Thyroid gland (tissue), 4 donors: ENCODE data around the gene PVALB. TPM values are rescaled to one million over a fixed set of nuclear protein-coding genes. Genes with fewer than 3 reads are reported as not detected.

Source experiments
- DNase-seq, 2 donors: peaks; one replicate each; pipeline ENCODE4 v3.0.0-alpha.2; 2019
- H3K27ac ChIP-seq, 3 donors: fragments of 200-600 bp; sonication (generic); 1 replicate in 2 of 3; 2 replicates in 1 of 3; pipeline ENCODE4 v1.5.1; 2016 to 2019; ENCODE audit warnings: mild to moderate bottlenecking in 1 of 3, moderate library complexity in 1 of 3
- H3K27me3 ChIP-seq: fragments of 200-600 bp; sonication (generic); one replicate; pipeline ENCODE4 v1.5.1; 2019
- H3K36me3 ChIP-seq, 2 donors: fragments of 200-600 bp; sonication (generic); one replicate each; pipeline ENCODE4 v1.5.1; 2016 to 2019
- H3K4me1 ChIP-seq, 2 donors: fragments of 200-600 bp; sonication (generic); one replicate each; pipeline ENCODE4 v1.5.1; 2017 to 2019
- H3K4me3 ChIP-seq, 3 donors: fragments of 200-600 bp; sonication (generic); replicated peaks in 1 of 3; 1 replicate in 2 of 3; 2 replicates in 1 of 3; pipeline ENCODE4 v1.5.1; 2016; ENCODE audit warnings: mild to moderate bottlenecking in 1 of 3
- H3K9me3 ChIP-seq: fragments of 200-600 bp; sonication (generic); one replicate; pipeline ENCODE4 v1.5.1; 2017
- POLR2A ChIP-seq, 2 donors: fragments of 450-650 bp; IDR thresholded peaks; one replicate each; pipeline ENCODE4 v1.6.1; 2017; ENCODE audit warnings: antibody characterized with exemption in 2 of 2, mild to moderate bottlenecking in 2 of 2, moderate library complexity in 1 of 2
- WGBS, 2 donors: methylation state at CpG; one replicate each; pipeline ENCODE4 v1.1.5; 2017; 5-methylcytosine and 5-hydroxymethylcytosine counted together
- intact Hi-C: fragments of 100-400 bp; cut with DNase I; formaldehyde crosslinking; loops from one replicate; pipeline ENCODE4 v1.15.1; 2023
- total RNA-seq, 4 donors: library from RNA; depleted of rRNA; stranded (reverse); fragments of >200 nt; gene quantifications; one replicate each; pipeline ENCODE4 v1.2.3, GENCODE V29; 2016
- TF ChIP-seq, protein P1 (sequence below), 6 experiments: fragments of 200-600 bp in 3 of 6; fragments of 450-650 bp in 3 of 6; sonication (generic) in 3 of 6; IDR thresholded peaks; one replicate each; pipeline ENCODE4 v1.5.1; 2016 to 2019; ENCODE audit warnings: antibody characterized with exemption in 6 of 6, mild to moderate bottlenecking in 2 of 6, inconsistent platforms in 1 of 6, moderate library complexity in 1 of 6

PVALB gene
- total RNA-seq, 4 donors from 2014 or later: not detected

DNA sequence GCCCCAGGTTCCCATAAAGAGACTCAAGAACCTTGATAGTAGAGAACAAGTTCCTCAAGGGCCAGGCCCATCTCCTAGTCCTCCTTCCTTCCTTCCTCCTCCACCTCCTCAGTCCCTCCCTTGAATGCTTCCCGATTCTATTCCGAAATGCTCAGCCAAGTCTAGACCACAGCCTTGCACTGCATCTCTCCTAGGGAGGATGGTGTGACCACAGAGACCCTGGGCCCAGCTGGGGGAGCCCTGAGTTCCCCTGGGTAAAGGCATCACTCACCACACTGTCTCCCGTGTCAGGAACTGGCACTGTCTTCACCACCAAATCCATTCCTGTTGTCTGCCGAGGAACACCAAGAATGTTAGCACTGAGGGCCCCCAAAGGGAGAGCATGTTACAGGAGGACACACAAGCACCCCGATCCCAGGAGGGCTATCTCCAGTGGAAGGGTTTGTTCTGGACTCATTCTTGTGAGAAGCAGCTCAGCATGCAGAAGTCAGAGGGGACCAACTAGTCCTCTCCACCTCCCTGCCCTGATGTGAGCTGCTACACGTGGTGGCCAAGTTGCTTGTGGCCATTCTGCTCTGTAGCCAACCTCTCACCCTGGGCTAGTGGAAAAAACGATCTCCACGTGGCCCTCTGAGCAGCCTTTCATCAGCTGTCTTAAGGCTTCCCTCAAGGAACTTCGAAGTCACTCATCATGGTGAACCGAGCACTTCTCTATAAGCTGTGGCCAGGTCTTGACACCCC is 49.6 kb downstream of the PVALB start:
- intact Hi-C loops: no loop called here
- no peak for DNase-seq

DNA sequence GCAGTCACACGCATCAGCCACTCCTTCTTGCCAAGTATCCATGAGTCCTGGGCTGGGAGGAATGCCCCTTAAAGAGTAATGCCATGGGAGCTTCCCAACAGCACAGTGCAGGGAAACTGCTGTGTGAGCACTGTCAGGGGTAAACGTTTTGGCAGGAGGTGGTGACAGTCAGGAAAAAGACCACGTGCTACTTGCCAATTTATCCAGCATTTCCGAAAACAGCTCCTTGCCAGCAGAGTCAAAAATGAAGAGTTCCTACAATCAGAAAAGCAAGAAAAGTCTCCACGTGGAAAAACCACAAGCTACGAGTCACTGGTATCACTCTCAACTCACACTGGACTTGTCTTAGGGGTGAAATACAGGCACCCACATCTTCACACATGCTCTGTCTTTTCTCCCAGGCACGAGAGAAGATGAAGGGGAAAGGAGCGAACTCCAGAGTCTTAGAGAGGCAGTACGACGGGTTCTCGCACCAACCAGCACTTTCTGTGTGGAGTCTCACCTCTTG is 50.8 kb downstream of the PVALB start:
- Histone ChIP-seq H3K4me3 (no peak overlapping the region), H3K27me3 (no peaks in the 10 kb centered on the region), H3K36me3 (peaks cover 0 to 4% of the 10 kb centered on the region in 2 donors), H3K9me3 (no peaks in the 10 kb centered on the region), H3K27ac (no peak overlapping the region), H3K4me1 (peaks cover 5 to 34% of the 10 kb centered on the region in 2 donors)
- no peak for DNase-seq
- no peak for TF ChIP-seq POLR2A (IDR thresholded peaks at IDR 0.05)
- TF ChIP-seq, protein P1, sequence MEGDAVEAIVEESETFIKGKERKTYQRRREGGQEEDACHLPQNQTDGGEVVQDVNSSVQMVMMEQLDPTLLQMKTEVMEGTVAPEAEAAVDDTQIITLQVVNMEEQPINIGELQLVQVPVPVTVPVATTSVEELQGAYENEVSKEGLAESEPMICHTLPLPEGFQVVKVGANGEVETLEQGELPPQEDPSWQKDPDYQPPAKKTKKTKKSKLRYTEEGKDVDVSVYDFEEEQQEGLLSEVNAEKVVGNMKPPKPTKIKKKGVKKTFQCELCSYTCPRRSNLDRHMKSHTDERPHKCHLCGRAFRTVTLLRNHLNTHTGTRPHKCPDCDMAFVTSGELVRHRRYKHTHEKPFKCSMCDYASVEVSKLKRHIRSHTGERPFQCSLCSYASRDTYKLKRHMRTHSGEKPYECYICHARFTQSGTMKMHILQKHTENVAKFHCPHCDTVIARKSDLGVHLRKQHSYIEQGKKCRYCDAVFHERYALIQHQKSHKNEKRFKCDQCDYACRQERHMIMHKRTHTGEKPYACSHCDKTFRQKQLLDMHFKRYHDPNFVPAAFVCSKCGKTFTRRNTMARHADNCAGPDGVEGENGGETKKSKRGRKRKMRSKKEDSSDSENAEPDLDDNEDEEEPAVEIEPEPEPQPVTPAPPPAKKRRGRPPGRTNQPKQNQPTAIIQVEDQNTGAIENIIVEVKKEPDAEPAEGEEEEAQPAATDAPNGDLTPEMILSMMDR (IDR thresholded peaks at IDR 0.05): no peak
- intact Hi-C loops: no loop called here
- 84 to 88% methylated on average over 11 of the region's 11 CpGs for WGBS, 2 donors

More for the DNA sequence above, 49.6 kb downstream of the PVALB start:
- H3K9me3 ChIP-seq: no peaks in the 10 kb centered on the region
- peaks cover 7 to 46% of the 10 kb centered on the region in 2 donors for H3K4me1 ChIP-seq
- H3K27ac ChIP-seq: no peak overlapping the region
- no peak overlapping the region for H3K4me3 ChIP-seq
- TF ChIP-seq, protein P1 (IDR thresholded peaks at IDR 0.05): no peak
- TF ChIP-seq POLR2A (IDR thresholded peaks at IDR 0.05): no peak
- peaks cover 0 to 4% of the 10 kb centered on the region in 2 donors for H3K36me3 ChIP-seq
- no peaks in the 10 kb centered on the region for H3K27me3 ChIP-seq
- 86 to 92% methylated on average over 10 of the region's 10 CpGs for WGBS, 2 donors

DNA sequence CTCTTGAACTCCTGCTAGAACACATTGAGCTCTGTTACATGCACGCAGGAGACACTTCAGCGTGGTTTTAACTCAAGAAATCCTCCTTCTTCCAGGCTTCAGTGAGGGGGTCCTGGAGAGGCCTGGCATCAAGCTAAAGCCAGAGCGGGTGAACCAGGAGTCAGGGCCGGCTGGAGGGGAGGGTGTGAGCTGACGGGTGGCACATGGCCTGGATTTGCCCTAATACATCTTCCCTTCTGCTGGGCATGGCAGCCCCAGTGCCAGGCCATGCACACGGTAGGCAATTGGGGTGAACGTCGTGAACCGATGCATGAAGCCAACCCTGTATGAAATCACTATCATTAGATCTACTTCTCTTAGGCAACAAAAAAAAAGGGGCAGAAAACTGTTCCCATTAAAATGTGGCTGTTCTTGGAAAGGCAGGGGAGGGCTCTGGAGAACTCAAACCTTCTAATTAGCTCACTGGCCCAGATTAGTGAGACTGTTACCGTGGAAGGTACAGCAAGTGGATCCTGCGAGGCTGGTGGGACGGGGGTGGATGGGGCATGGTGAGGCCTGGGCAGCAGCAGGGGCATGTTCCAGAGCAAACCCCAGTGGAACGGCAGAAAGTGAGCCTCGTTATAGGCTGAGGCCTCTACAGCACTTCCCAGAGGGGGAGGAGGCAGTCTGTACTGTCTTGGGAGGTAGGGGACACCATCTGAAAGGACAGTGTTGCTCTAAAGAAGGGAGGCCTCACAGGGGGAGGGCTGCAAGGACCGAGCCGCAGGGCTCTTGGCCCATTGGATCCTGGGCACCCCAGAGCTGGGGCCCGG is 51.5 kb downstream of the PVALB start:
- Histone ChIP-seq H3K9me3 (no peaks in the 10 kb centered on the region), H3K4me3 (no peak overlapping the region), H3K27me3 (no peaks in the 10 kb centered on the region), H3K27ac (no peak overlapping the region), H3K36me3 (peaks cover 0 to 4% of the 10 kb centered on the region in 2 donors), H3K4me1 (peaks cover 5 to 27% of the 10 kb centered on the region in 2 donors)
- intact Hi-C loops: no loop called here
- WGBS, 2 donors: 93 to 94% methylated on average over 15 to 16 of the region's 17 CpGs
- no peak for TF ChIP-seq POLR2A (IDR thresholded peaks at IDR 0.05)
- TF ChIP-seq, protein P1 (IDR thresholded peaks at IDR 0.05): no peak
- no peak for DNase-seq

DNA sequence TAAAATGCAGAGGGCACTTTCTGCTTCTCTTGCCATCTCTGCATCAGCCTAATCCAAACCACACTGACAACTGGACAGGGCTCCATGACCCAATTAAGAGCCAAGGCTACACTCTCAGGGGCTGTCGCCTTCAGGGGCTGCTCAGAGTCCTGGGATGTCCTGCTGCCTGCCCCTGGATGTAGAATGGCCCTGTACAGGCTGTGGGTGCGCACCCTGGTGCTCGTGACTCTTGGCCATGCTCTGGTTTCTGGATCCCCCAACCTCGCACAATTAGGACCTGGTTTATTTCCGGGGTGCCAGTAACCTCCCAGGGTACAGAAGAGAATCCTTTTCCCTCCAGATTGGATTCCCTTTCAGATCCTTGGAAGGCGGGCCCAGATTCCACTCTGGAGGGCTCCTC is 52.2 kb downstream of the PVALB start:
- 95 to 100% methylated on average over 2 to 6 of the region's 6 CpGs for WGBS, 2 donors
- no peaks in the 10 kb centered on the region for H3K9me3 ChIP-seq
- TF ChIP-seq, protein P1 (IDR thresholded peaks at IDR 0.05): no peak
- TF ChIP-seq POLR2A (IDR thresholded peaks at IDR 0.05): no peak
- DNase-seq: no peak
- intact Hi-C loops: no loop called here
- peaks cover 0 to 4% of the 10 kb centered on the region in 2 donors for H3K36me3 ChIP-seq
- H3K27me3 ChIP-seq: no peaks in the 10 kb centered on the region
- H3K4me1 ChIP-seq: peaks cover 7 to 23% of the 10 kb centered on the region in 2 donors
- H3K4me3 ChIP-seq: no peak overlapping the region
- no peak overlapping the region for H3K27ac ChIP-seq
